ENCODE measurements around the gene HS6ST1. TPM values are rescaled to one million over a fixed set of nuclear protein-coding genes. Genes with fewer than 3 reads are reported as not detected.

HS6ST1 gene
- total and polyA plus RNA-seq, 2 donors (not counting 1 experiment from before 2014, with no cell fraction given): 7.8 to 22.7 TPM

DNA sequence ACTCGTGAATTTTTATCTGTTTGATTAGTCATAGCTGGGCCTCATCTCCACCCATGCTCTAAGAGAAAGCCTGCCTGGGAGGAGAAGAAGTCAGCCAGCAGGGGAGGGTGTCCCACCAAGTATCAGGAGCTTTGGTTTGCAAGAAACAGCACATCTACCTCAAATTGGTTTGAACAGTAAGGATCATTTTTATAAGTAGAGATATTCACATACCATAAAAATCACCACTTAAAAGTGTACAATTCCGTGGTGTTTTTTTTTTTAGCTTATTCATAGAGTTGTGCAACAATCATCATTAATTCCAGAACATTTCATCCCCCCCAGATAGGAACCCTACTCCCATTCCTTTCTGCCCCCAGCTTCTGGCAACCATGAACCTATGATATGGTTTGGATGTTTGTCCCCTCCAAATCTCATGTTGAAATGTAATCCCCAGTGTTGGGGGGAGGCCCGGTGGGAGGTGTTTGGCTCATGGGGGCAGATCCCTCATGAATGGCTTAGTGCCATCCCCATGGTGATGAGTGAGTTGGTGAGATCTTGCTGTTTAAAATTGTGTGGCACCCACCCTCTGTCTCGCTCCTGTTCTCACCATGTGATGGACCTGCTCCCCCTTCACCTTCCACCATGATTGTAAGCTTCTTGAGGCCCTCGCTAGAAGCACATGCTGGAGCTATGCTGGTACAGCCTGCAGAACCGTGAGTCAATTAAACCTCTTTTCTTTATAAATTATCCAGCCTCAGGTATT, 36.2 kb upstream of the HS6ST1 start:
- no peak overlapping the region for H3K27ac Mint-ChIP-seq
- H3K9me3 Mint-ChIP-seq (ENCODE audit: insufficient read depth): peaks cover 4% of the 10 kb centered on the region
- Histone ChIP-seq H3K27me3 (replicated peaks in 1 of 4; ENCODE audit: control extremely low read depth in 1 of 4, control insufficient read depth in 3 of 4, insufficient read depth in 4 of 4, low read length in 3 of 4) (no peaks in the 10 kb centered on the region), H3K9ac (ENCODE audit: low read length) (no peak overlapping the region), H3K27ac (ENCODE audit: low read length in 2 of 2) (no peak overlapping the region), H3K4me2 (replicated peaks; ENCODE audit: low read depth, low read length, poor library complexity, severe bottlenecking) (no peak overlapping the region), H3K4me1 (ENCODE audit: control insufficient read depth in 2 of 2, insufficient read depth in 2 of 2, low read length in 2 of 2) (no peaks in the 10 kb centered on the region), H3K9me3 (ENCODE audit: control extremely low read depth in 1 of 3, control insufficient read depth in 2 of 3, insufficient read depth in 1 of 3, low read length in 2 of 3) (peaks cover 0 to 15% (median 13%) of the 10 kb centered on the region in 3 donors), H4K20me1 (ENCODE audit: control insufficient read depth, insufficient read depth, low read length, poor library complexity, severe bottlenecking) (no peaks in the 10 kb centered on the region), H3K4me3 (ENCODE audit: control extremely low read depth in 1 of 5, extremely low read depth in 1 of 5, insufficient read depth in 1 of 5, low read depth in 2 of 5, low read length in 4 of 5) (no peak overlapping the region), H3K36me3 (replicated peaks in 1 of 2; ENCODE audit: control extremely low read depth in 1 of 2, control insufficient read depth in 1 of 2, extremely low read depth in 1 of 2, insufficient read depth in 2 of 2, low read length in 1 of 2) (no peaks in the 10 kb centered on the region), H2AFZ (ENCODE audit: insufficient read depth, low read depth, low read length, poor library complexity, severe bottlenecking) (no peak overlapping the region), H3K79me2 (ENCODE audit: control insufficient read depth, insufficient read depth, low read length) (no peaks in the 10 kb centered on the region)
- H3K4me1 Mint-ChIP-seq: no peaks in the 10 kb centered on the region
- POLR2A ChIA-PET: no interaction called here
- ATAC-seq (ENCODE audit: low read depth) (no peak), DNase-seq (no peak)
- intact Hi-C loops (cut with micrococcal nuclease): no loop called here
- no peak overlapping the region for H3K4me3 Mint-ChIP-seq
- CTCF ChIA-PET: no interaction called here
- H3K27me3 Mint-ChIP-seq: no peaks in the 10 kb centered on the region
- TF ChIP-seq EZH2 (IDR thresholded peaks at IDR 0.05; ENCODE audit: borderline replicate concordance, insufficient read depth, low read depth, low read length, poor library complexity, severe bottlenecking): no peak
- TF ChIP-seq, protein P1, sequence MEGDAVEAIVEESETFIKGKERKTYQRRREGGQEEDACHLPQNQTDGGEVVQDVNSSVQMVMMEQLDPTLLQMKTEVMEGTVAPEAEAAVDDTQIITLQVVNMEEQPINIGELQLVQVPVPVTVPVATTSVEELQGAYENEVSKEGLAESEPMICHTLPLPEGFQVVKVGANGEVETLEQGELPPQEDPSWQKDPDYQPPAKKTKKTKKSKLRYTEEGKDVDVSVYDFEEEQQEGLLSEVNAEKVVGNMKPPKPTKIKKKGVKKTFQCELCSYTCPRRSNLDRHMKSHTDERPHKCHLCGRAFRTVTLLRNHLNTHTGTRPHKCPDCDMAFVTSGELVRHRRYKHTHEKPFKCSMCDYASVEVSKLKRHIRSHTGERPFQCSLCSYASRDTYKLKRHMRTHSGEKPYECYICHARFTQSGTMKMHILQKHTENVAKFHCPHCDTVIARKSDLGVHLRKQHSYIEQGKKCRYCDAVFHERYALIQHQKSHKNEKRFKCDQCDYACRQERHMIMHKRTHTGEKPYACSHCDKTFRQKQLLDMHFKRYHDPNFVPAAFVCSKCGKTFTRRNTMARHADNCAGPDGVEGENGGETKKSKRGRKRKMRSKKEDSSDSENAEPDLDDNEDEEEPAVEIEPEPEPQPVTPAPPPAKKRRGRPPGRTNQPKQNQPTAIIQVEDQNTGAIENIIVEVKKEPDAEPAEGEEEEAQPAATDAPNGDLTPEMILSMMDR (IDR thresholded peaks at IDR 0.05): no peak
- WGBS (ENCODE audit: insufficient coverage): 90% methylated on average over 2 of the region's 6 CpGs

- intact Hi-C loops (cut with micrococcal nuclease): no loop called here
These were observed 35.5 kb upstream of the HS6ST1 start for GRCh38 chr2:128354161-128354560.

More at GRCh38 chr2:128354161-128354560, 35.5 kb upstream of the HS6ST1 start:
- Histone ChIP-seq H3K9me3 (ENCODE audit: control extremely low read depth in 1 of 3, control insufficient read depth in 2 of 3, insufficient read depth in 1 of 3, low read length in 2 of 3) (peaks cover 0 to 18% (median 13%) of the 10 kb centered on the region in 3 donors), H2AFZ (ENCODE audit: insufficient read depth, low read depth, low read length, poor library complexity, severe bottlenecking) (no peak overlapping the region), H3K4me3 (ENCODE audit: control extremely low read depth in 1 of 5, extremely low read depth in 1 of 5, insufficient read depth in 1 of 5, low read depth in 2 of 5, low read length in 4 of 5) (no peak overlapping the region), H3K27me3 (replicated peaks in 1 of 4; ENCODE audit: control extremely low read depth in 1 of 4, control insufficient read depth in 3 of 4, insufficient read depth in 4 of 4, low read length in 3 of 4) (no peaks in the 10 kb centered on the region), H3K4me2 (replicated peaks; ENCODE audit: low read depth, low read length, poor library complexity, severe bottlenecking) (no peak overlapping the region), H3K36me3 (replicated peaks in 1 of 2; ENCODE audit: control extremely low read depth in 1 of 2, control insufficient read depth in 1 of 2, extremely low read depth in 1 of 2, insufficient read depth in 2 of 2, low read length in 1 of 2) (no peaks in the 10 kb centered on the region), H4K20me1 (ENCODE audit: control insufficient read depth, insufficient read depth, low read length, poor library complexity, severe bottlenecking) (no peaks in the 10 kb centered on the region), H3K9ac (ENCODE audit: low read length) (no peak overlapping the region), H3K27ac (ENCODE audit: low read length in 2 of 2) (no peak overlapping the region), H3K4me1 (ENCODE audit: control insufficient read depth in 2 of 2, insufficient read depth in 2 of 2, low read length in 2 of 2) (no peaks in the 10 kb centered on the region), H3K79me2 (ENCODE audit: control insufficient read depth, insufficient read depth, low read length) (no peaks in the 10 kb centered on the region)
- no peak for TF ChIP-seq EZH2 (IDR thresholded peaks at IDR 0.05; ENCODE audit: borderline replicate concordance, insufficient read depth, low read depth, low read length, poor library complexity, severe bottlenecking)
- TF ChIP-seq, protein P1 (IDR thresholded peaks at IDR 0.05): no peak
- no peak overlapping the region for H3K27ac Mint-ChIP-seq
- WGBS (ENCODE audit: insufficient coverage): 90% methylated on average over 4 of the region's 5 CpGs
- DNase-seq (no peak), ATAC-seq (ENCODE audit: low read depth) (no peak)
- ChIA-PET POLR2A (no interaction called here), CTCF (no interaction called here)
- H3K4me1 Mint-ChIP-seq: no peaks in the 10 kb centered on the region
- peaks cover 4% of the 10 kb centered on the region for H3K9me3 Mint-ChIP-seq (ENCODE audit: insufficient read depth)
- H3K4me3 Mint-ChIP-seq: no peak overlapping the region
- H3K27me3 Mint-ChIP-seq: no peaks in the 10 kb centered on the region

Measured in B cell (primary cell).